Keratinocyte (primary cell): Measurements from ENCODE around the gene CDADC1. TPM values are rescaled to one million over a fixed set of nuclear protein-coding genes. Genes with fewer than 3 reads are reported as not detected.

Experiments
- DNase-seq: peaks from one replicate; pipeline ENCODE4 v3.0.0-alpha.2; 2011; ENCODE audit warnings: low read depth, missing footprints, low spot score
- FAIRE-seq: peaks from 2 replicates; lab custom pipeline; 2011; peaks lifted over from hg19 to GRCh38; lab: Jason Lieb, UNC
- H2AFZ ChIP-seq: 2 replicates; pipeline ENCODE4 v1.6.0; 2012; ENCODE audit warnings: low read length, control low read depth, inconsistent platforms; ENCODE audit not compliant: control insufficient read depth
- H3K27ac ChIP-seq: 2 replicates; pipeline ENCODE4 v1.5.1; 2011; ENCODE audit warnings: low read length; ENCODE audit not compliant: control insufficient read depth, insufficient read depth
- H3K27me3 ChIP-seq: 3 replicates; pipeline ENCODE4 v1.6.0; 2011; ENCODE audit warnings: low read length; ENCODE audit not compliant: control insufficient read depth, insufficient read depth; ENCODE audit errors: extremely low read depth
- H3K36me3 ChIP-seq, 2 experiments: 2 replicates in 1 of 2; 3 replicates in 1 of 2; pipeline ENCODE4 v1.5.1; 2011; ENCODE audit warnings: low read length in 2 of 2, mild to moderate bottlenecking in 1 of 2; ENCODE audit not compliant: control insufficient read depth in 2 of 2, insufficient read depth in 2 of 2; ENCODE audit errors: extremely low read depth in 1 of 2
- H3K4me1 ChIP-seq: 3 replicates; pipeline ENCODE4 v1.5.1; 2011; ENCODE audit warnings: low read length; ENCODE audit not compliant: control insufficient read depth, insufficient read depth; ENCODE audit errors: extremely low read depth
- H3K4me2 ChIP-seq: 3 replicates; pipeline ENCODE4 v1.6.0; 2011; ENCODE audit warnings: low read depth, low read length; ENCODE audit not compliant: control insufficient read depth, insufficient read depth; ENCODE audit errors: extremely low read depth
- H3K4me3 ChIP-seq, 3 experiments: fragments of 200-600 bp in 1 of 3; sonication (generic) in 1 of 3; 2 replicates in 2 of 3; 3 replicates in 1 of 3; pipeline ENCODE4 v1.5.1; 2011 to 2016; ENCODE audit warnings: low read length in 3 of 3, mild to moderate bottlenecking in 3 of 3, control low read depth in 2 of 3, inconsistent platforms in 1 of 3, low read depth in 1 of 3, mixed read lengths in 1 of 3, mixed run types in 1 of 3, moderate library complexity in 1 of 3; ENCODE audit not compliant: control insufficient read depth in 2 of 3, insufficient read depth in 2 of 3; ENCODE audit errors: extremely low read depth in 1 of 3
- H3K79me2 ChIP-seq: 2 replicates; pipeline ENCODE4 v1.6.0; 2012; ENCODE audit warnings: low read length; ENCODE audit not compliant: control insufficient read depth, insufficient read depth
- H3K9ac ChIP-seq: 3 replicates; pipeline ENCODE4 v1.6.0; 2011; ENCODE audit warnings: low read length; ENCODE audit not compliant: control insufficient read depth, insufficient read depth; ENCODE audit errors: extremely low read depth
- H3K9me1 ChIP-seq: 3 replicates; pipeline ENCODE4 v1.6.0; 2011; ENCODE audit warnings: low read length; ENCODE audit not compliant: control insufficient read depth, insufficient read depth; ENCODE audit errors: extremely low read depth
- H3K9me3 ChIP-seq: 2 replicates; pipeline ENCODE4 v1.5.1; 2012; ENCODE audit warnings: low read depth, low read length; ENCODE audit not compliant: control insufficient read depth
- H4K20me1 ChIP-seq: 3 replicates; pipeline ENCODE4 v1.6.0; 2011; ENCODE audit warnings: low read length; ENCODE audit not compliant: control insufficient read depth, insufficient read depth; ENCODE audit errors: extremely low read depth
- CTCF ChIP-seq, 3 experiments: IDR thresholded peaks in 1 of 3; conservative IDR thresholded peaks in 1 of 3; optimal IDR thresholded peaks in 1 of 3; 2 replicates in 2 of 3; 3 replicates in 1 of 3; pipeline versions ENCODE3 to v1.5.1; 2011; ENCODE audit warnings: low read length in 3 of 3, mild to moderate bottlenecking in 3 of 3, moderate library complexity in 2 of 3, control low read depth in 1 of 3, inconsistent platforms in 1 of 3; ENCODE audit not compliant: insufficient read depth in 2 of 3; ENCODE audit errors: extremely low read depth in 1 of 3
- EZH2 ChIP-seq: IDR thresholded peaks from one replicate; pipeline ENCODE4 v1.6.1; 2012; ENCODE audit warnings: inconsistent platforms, mild to moderate bottlenecking, low read length, moderate library complexity
- dilution Hi-C: fragments of 300-500 bp; cut with MboI; formaldehyde crosslinking; loops from one replicate; pipeline ENCODE4 v1.7.0; 2020; ENCODE audit warnings: low sequenced_read_pairs; ENCODE audit not compliant: extremely low pct_ligation_motif_present
- polyA plus RNA-seq, 5 experiments: library from polyadenylated mRNA; depleted of rRNA in 3 of 5; stranded (reverse) in 3 of 5; stranded (forward) in 1 of 5; unstranded in 1 of 5; fragments of >200 nt; gene quantifications; 1 replicate in 1 of 5; 2 replicates in 3 of 5; 3 replicates in 1 of 5; pipeline versions ENCODE4 v1.2.1 to v1.2.3, GENCODE V29; 2011 to 2012; ENCODE audit warnings: missing spikeins in 2 of 5, low read depth in 1 of 5, low replicate concordance in 1 of 5

Gene CDADC1
- polyA plus RNA-seq, 1 donor (not counting 4 experiments of a cell fraction or from before 2014, with no cell fraction given), result 3.8 TPM

GRCh38 chr13:49278211-49278610 lies 30.5 kb downstream of the CDADC1 start:
- no peak overlapping the region for H2AFZ ChIP-seq
- H3K27ac ChIP-seq, result no peak overlapping the region
- no peak overlapping the region for H3K4me3 ChIP-seq
- TF ChIP-seq EZH2, result no peak
- no peak for TF ChIP-seq CTCF (optimal IDR thresholded peaks at IDR 0.05 in 1 of 3, IDR thresholded peaks at IDR 0.05 in 1 of 3, conservative IDR thresholded peaks at IDR 0.05 in 1 of 3; ENCODE audit: extremely low read depth in 1 of 3, insufficient read depth in 2 of 3, low read length in 3 of 3)
- H3K79me2 ChIP-seq, result no peaks in the 10 kb centered on the region
- H3K27me3 ChIP-seq, result no peaks in the 10 kb centered on the region
- H4K20me1 ChIP-seq, result no peaks in the 10 kb centered on the region
- H3K36me3 ChIP-seq, result no peaks in the 10 kb centered on the region
- DNase-seq, result no peak
- H3K4me2 ChIP-seq, result no peak overlapping the region
- no peaks in the 10 kb centered on the region for H3K9me3 ChIP-seq
- dilution Hi-C loops, result no loop called here
- no peaks in the 10 kb centered on the region for H3K4me1 ChIP-seq
- H3K9ac ChIP-seq, result no peak overlapping the region
- no peaks in the 10 kb centered on the region for H3K9me1 ChIP-seq
- FAIRE-seq, result no peak

- Histone ChIP-seq H3K27me3 (no peaks in the 10 kb centered on the region), H3K9ac (no peak overlapping the region), H4K20me1 (no peaks in the 10 kb centered on the region), H3K9me1 (no peaks in the 10 kb centered on the region), H3K9me3 (no peaks in the 10 kb centered on the region), H2AFZ (no peak overlapping the region), H3K79me2 (no peaks in the 10 kb centered on the region), H3K27ac (no peak overlapping the region), H3K4me3 (no peak overlapping the region), H3K4me2 (no peak overlapping the region), H3K36me3 (no peaks in the 10 kb centered on the region), H3K4me1 (no peaks in the 10 kb centered on the region)
- TF ChIP-seq EZH2, result no peak
- no peak for TF ChIP-seq CTCF (optimal IDR thresholded peaks at IDR 0.05 in 1 of 3, IDR thresholded peaks at IDR 0.05 in 1 of 3, conservative IDR thresholded peaks at IDR 0.05 in 1 of 3; ENCODE audit: extremely low read depth in 1 of 3, insufficient read depth in 2 of 3, low read length in 3 of 3)
- DNase-seq (no peak), FAIRE-seq (no peak)
- dilution Hi-C loops, result no loop called here
Observed at GRCh38 chr13:49279112-49279511, 31.4 kb downstream of the CDADC1 start.
